ENCODE results near the gene IL13RA2.

The IL13RA2 gene

GRCh38 chrX:114997779-114998178, 19.6 kb downstream of the IL13RA2 start:
- no peak for DNase-seq (ENCODE audit: low spot score)

DNA sequence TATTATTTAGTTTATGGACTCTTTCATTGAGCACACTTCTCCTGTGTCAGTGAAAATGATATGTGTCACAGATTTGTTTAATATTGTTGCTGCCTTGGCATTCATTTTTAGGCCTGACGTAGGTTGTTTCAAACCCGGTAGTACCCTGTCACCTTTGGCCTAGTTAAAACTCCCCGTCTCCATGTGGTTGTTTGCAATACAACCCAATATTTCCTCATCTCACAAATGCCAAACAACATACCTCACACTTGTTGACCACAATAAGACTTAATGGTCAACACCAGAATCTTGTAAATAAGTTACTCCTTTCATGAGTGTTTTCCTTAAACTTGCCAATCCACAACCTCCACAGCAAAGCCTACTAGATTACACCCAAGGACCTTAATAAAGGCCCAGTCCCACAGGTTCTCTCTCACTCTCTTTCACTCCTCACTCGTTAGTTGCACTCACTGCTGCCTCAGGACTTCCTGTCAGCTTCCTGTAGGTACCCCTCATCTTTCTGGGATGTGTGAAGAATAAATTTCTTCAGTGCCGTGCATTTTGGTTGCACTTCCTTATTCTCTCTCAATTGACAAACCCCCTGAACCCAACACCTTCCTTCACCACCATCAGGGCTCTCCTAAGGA, 31.3 kb downstream of the IL13RA2 start:
- no peak for DNase-seq (ENCODE audit: low spot score)

DNA sequence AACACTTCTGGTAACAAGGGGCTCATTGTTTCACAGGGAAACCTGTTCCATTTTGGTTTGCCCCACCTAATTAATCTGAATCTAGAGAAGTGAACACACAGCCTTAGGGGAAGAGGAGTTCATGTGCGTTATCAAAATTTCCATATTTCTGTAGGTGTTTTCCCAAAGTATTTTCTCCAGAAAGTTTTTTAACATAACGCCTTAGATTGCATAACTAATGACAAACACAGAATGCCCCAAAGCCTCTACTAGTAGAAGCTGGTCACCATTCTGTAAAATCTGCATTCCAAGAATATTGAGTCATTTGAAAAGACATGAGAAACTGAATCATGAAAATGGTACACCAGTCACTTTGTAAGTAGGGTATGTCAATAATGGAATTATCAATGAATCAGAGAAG, 41.1 kb downstream of the IL13RA2 start:
- no peak for DNase-seq (ENCODE audit: low spot score)

- DNase-seq (ENCODE audit: low spot score): no peak
Measured at GRCh38 chrX:114973013-114973412, 44.4 kb downstream of the IL13RA2 start.

DNA sequence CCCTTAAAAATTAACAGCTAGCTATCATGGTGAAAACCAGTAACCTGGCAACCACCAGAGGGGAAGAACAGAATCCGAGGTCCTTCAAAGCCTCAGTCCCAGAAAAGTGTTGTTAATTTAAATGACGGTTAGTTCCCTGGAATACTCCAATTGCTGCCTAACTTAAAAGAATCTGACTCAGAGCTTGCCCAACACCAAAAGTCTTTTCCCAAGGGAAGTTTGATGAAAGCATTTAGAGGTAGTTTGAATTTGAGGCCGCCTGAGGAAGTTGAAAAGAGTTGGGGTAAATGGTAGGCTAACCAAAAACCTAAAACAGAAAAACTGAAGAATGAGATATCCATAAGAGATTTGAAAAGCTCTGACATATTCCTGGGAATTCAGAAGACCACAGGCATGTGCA, 46.6 kb downstream of the IL13RA2 start:
- no peak for DNase-seq (ENCODE audit: low spot score)

DNA sequence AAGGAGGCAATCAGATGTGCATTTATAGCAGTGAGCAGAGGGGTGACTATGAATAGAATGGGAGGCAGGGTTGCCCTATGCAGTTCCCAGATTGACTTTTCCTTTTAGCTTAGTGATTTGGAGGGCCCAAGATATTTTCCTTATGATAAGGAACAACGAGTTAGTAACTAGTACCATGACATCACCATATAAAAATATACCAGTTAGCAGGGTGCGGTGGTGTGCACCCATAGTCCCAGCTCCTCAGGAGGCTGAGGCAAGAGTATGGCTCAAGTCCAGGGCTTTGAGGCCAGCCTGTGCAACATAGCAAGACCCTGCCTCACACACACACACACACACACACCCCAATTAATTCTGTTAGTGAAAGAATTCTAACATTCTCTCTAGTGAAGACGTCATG, 53.0 kb downstream of the IL13RA2 start:
- no peak for DNase-seq (ENCODE audit: low spot score)

- no peak for DNase-seq (ENCODE audit: low spot score)
Measured at GRCh38 chrX:114962209-114962608, 55.2 kb downstream of the IL13RA2 start.

GRCh38 chrX:114959729-114960128, 57.7 kb downstream of the IL13RA2 start:
- DNase-seq (ENCODE audit: low spot score): no peak

Measured in globus pallidus (tissue), 1 donor.